C4-2B (cell line): ENCODE data around the gene FAM9C.

Experiments
- H3K27ac ChIP-seq: fragments of 450-650 bp; 2 replicates; pipeline ENCODE4 v1.5.1; 2017
- ZFX ChIP-seq: fragments of 450-650 bp; IDR thresholded peaks from 2 replicates; pipeline ENCODE4 v1.6.1; 2017
- TF ChIP-seq, protein P1 (sequence below): fragments of 450-650 bp; conservative IDR thresholded peaks from 2 replicates; pipeline ENCODE4 v1.5.1; 2017; ENCODE audit warnings: mild to moderate bottlenecking

Gene FAM9C

DNA sequence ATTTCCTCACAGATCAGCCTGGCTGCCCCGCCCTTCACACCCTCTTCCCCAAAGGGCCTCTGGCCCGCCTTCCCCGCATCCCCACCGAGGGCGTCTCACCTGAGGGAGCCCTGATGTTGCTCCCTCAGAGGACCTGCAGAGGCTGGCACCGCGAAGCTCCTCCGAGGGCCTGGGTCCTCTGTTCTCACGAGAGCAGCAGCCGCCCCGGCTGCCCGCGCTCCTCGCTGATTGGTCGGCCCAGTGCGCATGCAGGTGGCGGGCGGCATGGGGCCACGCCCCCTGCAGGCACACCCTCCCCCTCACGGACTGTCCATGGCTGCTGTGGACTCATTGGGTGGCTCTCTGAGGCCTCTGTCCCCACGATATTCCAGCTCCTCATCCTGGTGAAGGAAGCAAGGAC is at the start of gene FAM9C:
FAM9C (minus strand) TSS at position 180 of the 400 bp plus-strand sequence. CDS start 831 bp downstream, outside the sequence.
- H3K27ac ChIP-seq = no peak within 1 kb of the TSS

DNA sequence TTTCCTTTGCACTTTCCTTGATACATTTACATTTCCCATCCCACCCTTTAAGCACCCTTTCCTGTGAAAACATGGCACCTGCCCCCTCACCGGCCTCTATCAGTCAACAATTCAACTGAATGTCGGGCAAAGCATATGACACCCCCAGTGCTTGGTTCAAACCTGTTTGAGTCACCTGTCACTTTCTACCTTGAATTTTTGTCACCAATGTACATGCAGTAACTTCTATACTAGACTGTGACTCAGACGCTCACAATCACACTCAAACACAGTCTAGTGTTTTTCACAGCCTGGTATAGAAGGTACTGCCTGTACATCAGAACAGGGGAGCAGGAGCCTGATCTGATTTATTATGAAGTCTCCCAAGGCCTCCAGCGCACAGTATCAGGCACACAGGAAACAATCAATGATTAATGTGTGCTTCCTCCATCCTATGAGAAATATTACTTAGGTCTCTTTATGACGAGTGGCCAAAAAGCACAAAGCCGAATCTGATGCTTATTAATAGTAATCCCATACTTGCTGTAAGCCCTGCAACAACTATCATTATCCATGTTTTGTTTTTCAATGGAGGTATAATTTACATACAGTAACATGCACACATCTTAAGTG is 49.2 kb upstream of the FAM9C start:
- no peak overlapping the region for H3K27ac ChIP-seq
- no peak for TF ChIP-seq ZFX
- TF ChIP-seq, protein P1, sequence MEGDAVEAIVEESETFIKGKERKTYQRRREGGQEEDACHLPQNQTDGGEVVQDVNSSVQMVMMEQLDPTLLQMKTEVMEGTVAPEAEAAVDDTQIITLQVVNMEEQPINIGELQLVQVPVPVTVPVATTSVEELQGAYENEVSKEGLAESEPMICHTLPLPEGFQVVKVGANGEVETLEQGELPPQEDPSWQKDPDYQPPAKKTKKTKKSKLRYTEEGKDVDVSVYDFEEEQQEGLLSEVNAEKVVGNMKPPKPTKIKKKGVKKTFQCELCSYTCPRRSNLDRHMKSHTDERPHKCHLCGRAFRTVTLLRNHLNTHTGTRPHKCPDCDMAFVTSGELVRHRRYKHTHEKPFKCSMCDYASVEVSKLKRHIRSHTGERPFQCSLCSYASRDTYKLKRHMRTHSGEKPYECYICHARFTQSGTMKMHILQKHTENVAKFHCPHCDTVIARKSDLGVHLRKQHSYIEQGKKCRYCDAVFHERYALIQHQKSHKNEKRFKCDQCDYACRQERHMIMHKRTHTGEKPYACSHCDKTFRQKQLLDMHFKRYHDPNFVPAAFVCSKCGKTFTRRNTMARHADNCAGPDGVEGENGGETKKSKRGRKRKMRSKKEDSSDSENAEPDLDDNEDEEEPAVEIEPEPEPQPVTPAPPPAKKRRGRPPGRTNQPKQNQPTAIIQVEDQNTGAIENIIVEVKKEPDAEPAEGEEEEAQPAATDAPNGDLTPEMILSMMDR = no peak

More for the DNA sequence above, at the start of gene FAM9C:
- TF ChIP-seq, protein P1 = no peak

DNA sequence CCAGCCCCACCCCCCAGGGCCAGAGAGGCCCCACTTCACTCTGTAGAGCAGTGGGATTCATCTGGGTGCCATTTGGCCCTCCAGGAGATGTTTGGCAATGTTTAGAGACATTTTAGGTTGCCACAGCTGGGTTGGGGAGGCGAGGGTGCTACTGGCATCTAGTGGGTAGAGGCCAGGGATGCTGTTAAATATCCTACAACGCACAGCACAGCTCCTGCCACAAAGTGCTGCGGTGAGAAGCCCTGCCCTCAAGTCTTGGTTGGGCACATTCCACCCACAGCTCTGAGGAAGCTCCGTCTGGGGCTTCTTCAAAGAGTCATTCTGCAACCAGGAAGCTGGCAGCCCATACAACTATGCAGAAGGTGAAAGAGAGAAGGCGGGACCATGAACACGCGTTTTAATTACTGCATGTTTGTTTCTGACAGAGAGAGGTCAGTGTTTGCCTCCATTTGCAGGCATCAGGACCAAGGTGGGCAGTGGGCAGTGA is 48.1 kb upstream of the FAM9C start:
- no peak for TF ChIP-seq ZFX
- TF ChIP-seq, protein P1 = no peak

DNA sequence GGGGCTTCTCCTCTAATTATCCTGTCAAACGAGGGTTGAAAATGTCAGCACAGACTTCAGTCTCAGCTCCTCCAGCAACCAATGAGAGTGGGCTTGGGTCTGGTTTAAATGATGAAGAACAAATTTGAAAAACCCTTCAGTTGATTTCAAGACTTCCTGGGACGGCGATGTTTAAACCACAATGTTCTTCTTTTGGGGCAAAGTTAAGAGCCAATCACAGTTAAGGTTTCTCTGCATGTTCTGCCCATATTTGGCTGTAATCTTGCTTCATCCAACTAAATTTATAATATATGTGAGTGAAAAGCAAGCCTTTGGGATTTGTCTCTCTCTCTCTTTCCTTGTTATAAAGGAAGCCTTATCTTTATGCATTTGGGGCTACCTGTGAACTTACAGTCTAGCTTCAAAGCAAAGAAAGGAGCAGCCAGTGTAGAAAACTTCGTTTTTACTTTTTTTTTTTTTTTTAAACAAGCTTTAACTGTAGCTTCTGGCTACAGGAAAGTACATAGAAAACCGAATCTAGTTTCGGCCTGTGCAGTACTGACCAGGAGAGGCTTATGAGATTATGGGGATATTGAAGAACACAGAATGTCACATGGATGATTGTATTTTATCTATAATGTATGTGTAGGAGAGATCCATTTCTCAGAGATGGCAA is 46.8 kb upstream of the FAM9C start:
- no peak overlapping the region for H3K27ac ChIP-seq
- no peak for TF ChIP-seq ZFX
- TF ChIP-seq, protein P1 = no peak

More for the DNA sequence above, 48.1 kb upstream of the FAM9C start:
- no peak overlapping the region for H3K27ac ChIP-seq

DNA sequence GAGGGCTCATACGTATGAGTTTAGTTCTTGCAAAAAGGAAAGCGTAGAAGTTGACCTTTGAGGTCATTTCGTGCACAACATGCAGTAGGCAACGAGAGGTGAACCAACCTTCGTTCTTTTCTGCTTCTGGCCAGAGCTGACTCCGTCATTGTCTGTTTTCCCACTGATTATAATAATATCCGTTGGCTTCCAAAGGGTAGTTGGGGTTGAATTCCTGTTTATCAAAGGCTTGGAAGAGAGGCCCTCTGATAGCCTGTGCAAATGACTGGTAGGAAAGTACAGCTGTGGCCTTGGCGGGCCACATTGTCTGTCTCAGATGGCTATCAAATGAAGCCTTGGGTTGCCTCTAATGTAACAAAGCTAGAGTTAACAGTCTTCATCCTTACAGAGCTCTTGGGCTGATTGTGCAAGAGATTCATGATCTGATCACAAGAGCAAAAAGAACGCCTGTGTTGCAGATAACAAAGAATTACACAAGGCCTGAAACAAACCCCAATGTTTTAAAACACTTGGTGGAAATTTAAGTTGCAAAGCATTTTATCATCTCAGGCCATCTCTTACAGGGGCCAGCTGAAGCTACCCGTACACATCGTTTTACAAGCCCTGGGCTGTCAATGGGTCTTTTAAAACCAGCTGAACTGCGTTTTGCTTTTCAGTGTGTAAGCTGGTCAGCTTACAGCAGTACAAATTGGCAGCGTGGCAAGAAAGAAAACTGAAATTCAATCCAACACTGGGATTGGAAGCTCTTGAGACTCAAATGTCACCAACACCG is 46.1 kb upstream of the FAM9C start:
- no peak overlapping the region for H3K27ac ChIP-seq
- TF ChIP-seq ZFX = no peak
- TF ChIP-seq, protein P1 = no peak

DNA sequence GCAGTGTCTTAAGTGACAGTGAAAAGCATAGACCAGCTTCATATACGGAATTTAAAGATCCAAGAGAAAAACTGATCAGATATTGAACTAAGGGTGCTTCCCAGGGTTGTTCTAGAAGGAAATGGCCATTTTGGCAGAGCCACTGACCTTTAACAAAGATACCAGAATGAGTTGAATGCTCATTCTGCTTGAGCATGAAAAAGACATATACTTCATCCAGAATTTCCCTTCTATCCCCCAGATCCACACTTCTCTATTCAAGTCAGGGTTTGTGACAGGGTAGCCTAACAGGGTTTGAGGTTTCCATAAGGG is 45.6 kb upstream of the FAM9C start:
- H3K27ac ChIP-seq = no peak overlapping the region
- TF ChIP-seq, protein P1 = no peak
- TF ChIP-seq ZFX = no peak

DNA sequence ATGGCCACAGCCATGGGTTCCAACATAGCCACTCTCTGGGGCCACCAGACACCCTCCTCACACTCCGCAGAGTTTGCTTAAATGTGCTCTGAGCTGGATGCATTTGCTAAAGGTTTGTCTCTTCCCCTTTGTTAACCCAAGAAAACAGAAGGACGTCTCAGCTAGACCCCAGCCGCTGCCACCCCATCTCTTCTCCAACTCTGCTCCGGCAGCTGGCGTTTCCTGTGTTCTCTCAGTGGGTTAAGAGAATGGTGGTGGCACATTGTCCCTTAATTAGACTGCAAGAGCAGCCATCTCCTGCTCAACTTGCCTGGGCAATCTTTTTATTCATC is 43.7 kb upstream of the FAM9C start:
- TF ChIP-seq, protein P1 = no peak
- TF ChIP-seq ZFX = no peak
- H3K27ac ChIP-seq = no peak overlapping the region
